WTC11 (cell line): ENCODE results near the gene SLC9A7. TPM values are rescaled to one million over a fixed set of nuclear protein-coding genes. Genes with fewer than 3 reads are reported as not detected.

Experiments
- ATAC-seq: fragments of 200-7000 bp; cut with Tn5 transposase; 2 replicates; pipeline ENCODE4 v1.10.0; 2021; ENCODE audit warnings: mild to moderate bottlenecking, moderate library complexity
- CTCF ChIA-PET: fragments of 300-600 bp; sonication (Branson Sonifier 250); formaldehyde crosslinking; loops from one replicate; lab custom pipeline; 2021; ENCODE audit warnings: antibody characterized with exemption; lab: Charles Lee
- POLR2A ChIA-PET: fragments of 350-600 bp; sonication (Branson Sonifier 250); formaldehyde crosslinking; loops from one replicate; lab custom pipeline; 2021; ENCODE audit warnings: antibody characterized with exemption; lab: Charles Lee
- DNase-seq: peaks from one replicate; pipeline ENCODE4 v3.0.0; 2021; ENCODE audit warnings: low spot score
- H3K27ac Mint-ChIP-seq: 2 replicates; pipeline ENCODE4 v1.8.0; 2021; ENCODE audit warnings: mixed read lengths
- H3K27me3 Mint-ChIP-seq: 2 replicates; pipeline ENCODE4 v1.8.0; 2021; ENCODE audit warnings: low read depth, mild to moderate bottlenecking, moderate library complexity, mixed read lengths
- H3K36me3 Mint-ChIP-seq: 2 replicates; pipeline ENCODE4 v1.8.0; 2021; ENCODE audit warnings: mixed read lengths
- H3K4me1 Mint-ChIP-seq: 2 replicates; pipeline ENCODE4 v1.8.0; 2022; ENCODE audit warnings: mixed read lengths
- H3K4me3 Mint-ChIP-seq: 2 replicates; pipeline ENCODE4 v1.8.0; 2021; ENCODE audit warnings: mild to moderate bottlenecking, moderate library complexity, mixed read lengths
- H3K9me3 Mint-ChIP-seq: 2 replicates; pipeline ENCODE4 v1.8.0; 2021; ENCODE audit warnings: mixed read lengths
- AFF4 ChIP-seq: sonication (generic); formaldehyde crosslinking; IDR thresholded peaks from 2 replicates; pipeline ENCODE4 v1.8.1; 2023; ENCODE audit warnings: mild to moderate bottlenecking, missing genetic modification reagents, borderline replicate concordance
- CREB1 ChIP-seq: sonication (generic); formaldehyde crosslinking; IDR thresholded peaks from 2 replicates; pipeline ENCODE4 v1.8.0; 2023; ENCODE audit warnings: mild to moderate bottlenecking, missing genetic modification reagents
- ELF4 ChIP-seq: sonication (generic); formaldehyde crosslinking; IDR thresholded peaks from 2 replicates; pipeline ENCODE4 v1.8.1; 2022; ENCODE audit warnings: low read depth, mild to moderate bottlenecking, moderate library complexity, missing genetic modification reagents
- ETV6 ChIP-seq: sonication (generic); formaldehyde crosslinking; IDR thresholded peaks from 2 replicates; pipeline ENCODE4 v1.8.1; 2022; ENCODE audit warnings: mild to moderate bottlenecking, missing genetic modification reagents
- FOXJ3 ChIP-seq: sonication (generic); formaldehyde crosslinking; IDR thresholded peaks from 2 replicates; pipeline ENCODE4 v1.9.0; 2021; ENCODE audit warnings: missing genetic modification reagents, mild to moderate bottlenecking, borderline replicate concordance
- FOXP1 ChIP-seq: sonication (generic); formaldehyde crosslinking; IDR thresholded peaks from 2 replicates; pipeline ENCODE4 v1.8.0; 2022; ENCODE audit warnings: missing genetic modification reagents, mild to moderate bottlenecking, moderate library complexity, borderline replicate concordance
- IRF2 ChIP-seq: sonication (generic); formaldehyde crosslinking; IDR thresholded peaks from 2 replicates; pipeline ENCODE4 v1.8.0; 2022; ENCODE audit warnings: low read depth, missing genetic modification reagents, borderline replicate concordance
- MYBL2 ChIP-seq: sonication (generic); formaldehyde crosslinking; IDR thresholded peaks from 2 replicates; pipeline ENCODE4 v1.8.1; 2023; ENCODE audit warnings: mild to moderate bottlenecking, moderate library complexity, missing genetic modification reagents
- STAT6 ChIP-seq: sonication (generic); formaldehyde crosslinking; conservative IDR thresholded peaks from 2 replicates; pipeline ENCODE4 v1.8.1; 2023; ENCODE audit warnings: mild to moderate bottlenecking, low read depth, missing genetic modification reagents, moderate library complexity
- TEAD4 ChIP-seq: sonication (generic); formaldehyde crosslinking; IDR thresholded peaks from 2 replicates; pipeline ENCODE4 v1.8.0; 2022; ENCODE audit warnings: mild to moderate bottlenecking, missing genetic modification reagents
- ZNF232 ChIP-seq: sonication (generic); formaldehyde crosslinking; IDR thresholded peaks from 2 replicates; pipeline ENCODE4 v1.8.0; 2022; ENCODE audit warnings: mild to moderate bottlenecking, missing genetic modification reagents
- ZNF532 ChIP-seq: fragments of 250-450 bp; sonication (Bioruptor Pico); IDR thresholded peaks from 2 replicates; pipeline ENCODE4 v1.9.0; 2021; ENCODE audit warnings: mild to moderate bottlenecking, borderline replicate concordance
- total RNA-seq: library from RNA; stranded (reverse); gene quantifications from 3 replicates; pipeline ENCODE4 v1.2.3, GENCODE V29; 2021
- TF ChIP-seq, protein P1 (sequence below): sonication (generic); formaldehyde crosslinking; IDR thresholded peaks from 2 replicates; pipeline ENCODE4 v1.8.1; 2023; ENCODE audit warnings: mild to moderate bottlenecking, missing genetic modification reagents, moderate library complexity
- TF ChIP-seq, protein P2 (sequence below): sonication (generic); formaldehyde crosslinking; IDR thresholded peaks from 2 replicates; pipeline ENCODE4 v1.8.1; 2023; ENCODE audit warnings: mild to moderate bottlenecking, moderate library complexity, missing genetic modification reagents
- TF ChIP-seq, protein P3 (sequence below): sonication (generic); formaldehyde crosslinking; IDR thresholded peaks from 2 replicates; pipeline ENCODE4 v1.8.0; 2022; ENCODE audit warnings: missing genetic modification reagents

SLC9A7 gene
- total RNA-seq, 1 experiment from 2014 or later: 18.0 TPM

GRCh38 chrX:46715530-46715929, 43.4 kb downstream of the SLC9A7 start (continued):
- no peak for TF ChIP-seq AFF4 (CRISPR knock-in tag)
- TF ChIP-seq ELF4 (CRISPR knock-in tag): no peak
- TF ChIP-seq, protein P1, sequence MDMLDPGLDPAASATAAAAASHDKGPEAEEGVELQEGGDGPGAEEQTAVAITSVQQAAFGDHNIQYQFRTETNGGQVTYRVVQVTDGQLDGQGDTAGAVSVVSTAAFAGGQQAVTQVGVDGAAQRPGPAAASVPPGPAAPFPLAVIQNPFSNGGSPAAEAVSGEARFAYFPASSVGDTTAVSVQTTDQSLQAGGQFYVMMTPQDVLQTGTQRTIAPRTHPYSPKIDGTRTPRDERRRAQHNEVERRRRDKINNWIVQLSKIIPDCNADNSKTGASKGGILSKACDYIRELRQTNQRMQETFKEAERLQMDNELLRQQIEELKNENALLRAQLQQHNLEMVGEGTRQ (CRISPR knock-in tag): no peak

DNA sequence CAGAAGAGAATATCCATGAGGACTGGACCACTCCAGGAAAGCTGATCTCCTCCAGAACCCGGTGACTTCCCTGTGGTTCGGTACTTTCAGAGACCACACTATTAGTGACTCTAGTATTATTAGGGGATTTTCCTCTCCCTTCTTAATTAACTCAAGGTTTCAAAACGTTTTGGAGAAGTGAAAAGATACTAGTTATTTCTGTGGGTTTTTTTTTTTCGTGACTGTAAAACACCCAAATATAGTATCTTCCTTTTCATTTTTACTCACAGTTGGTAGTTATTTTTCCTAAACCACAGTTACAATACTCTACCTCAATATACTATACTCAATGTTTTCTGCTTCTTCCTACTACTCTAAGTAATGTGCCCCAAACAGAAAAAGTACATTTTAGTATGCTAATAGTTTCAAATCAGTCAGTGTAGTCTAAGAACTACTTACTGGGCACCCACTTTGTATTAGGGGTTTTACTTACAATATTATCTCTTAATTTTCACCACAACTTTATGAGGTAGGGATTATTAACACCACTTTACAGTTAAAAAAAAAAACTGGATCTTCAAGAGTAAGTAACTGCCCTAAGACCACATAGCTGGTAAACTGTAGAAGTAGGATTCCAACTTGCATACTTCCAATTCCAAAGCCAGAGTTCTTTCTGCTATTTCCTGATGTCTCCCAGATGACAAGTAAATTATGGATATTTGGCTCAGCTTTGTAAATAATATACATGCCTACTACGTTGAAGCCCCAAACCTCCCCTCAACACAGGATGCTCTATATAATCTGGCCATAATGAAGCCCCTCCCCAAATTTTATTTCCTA, 45.0 kb downstream of the SLC9A7 start:
- ATAC-seq: no peak
- TF ChIP-seq ZNF532: no peak
- no peak for TF ChIP-seq FOXJ3 (CRISPR knock-in tag)
- no peak for TF ChIP-seq IRF2
- no peak for TF ChIP-seq TEAD4 (CRISPR knock-in tag)
- no peak for TF ChIP-seq ETV6 (CRISPR knock-in tag)
- TF ChIP-seq MYBL2 (CRISPR knock-in tag): no peak
- TF ChIP-seq FOXP1 (CRISPR knock-in tag): no peak
- no peak for TF ChIP-seq STAT6 (CRISPR knock-in tag)
- no peak for TF ChIP-seq ZNF232 (CRISPR knock-in tag)
- TF ChIP-seq, protein P2, sequence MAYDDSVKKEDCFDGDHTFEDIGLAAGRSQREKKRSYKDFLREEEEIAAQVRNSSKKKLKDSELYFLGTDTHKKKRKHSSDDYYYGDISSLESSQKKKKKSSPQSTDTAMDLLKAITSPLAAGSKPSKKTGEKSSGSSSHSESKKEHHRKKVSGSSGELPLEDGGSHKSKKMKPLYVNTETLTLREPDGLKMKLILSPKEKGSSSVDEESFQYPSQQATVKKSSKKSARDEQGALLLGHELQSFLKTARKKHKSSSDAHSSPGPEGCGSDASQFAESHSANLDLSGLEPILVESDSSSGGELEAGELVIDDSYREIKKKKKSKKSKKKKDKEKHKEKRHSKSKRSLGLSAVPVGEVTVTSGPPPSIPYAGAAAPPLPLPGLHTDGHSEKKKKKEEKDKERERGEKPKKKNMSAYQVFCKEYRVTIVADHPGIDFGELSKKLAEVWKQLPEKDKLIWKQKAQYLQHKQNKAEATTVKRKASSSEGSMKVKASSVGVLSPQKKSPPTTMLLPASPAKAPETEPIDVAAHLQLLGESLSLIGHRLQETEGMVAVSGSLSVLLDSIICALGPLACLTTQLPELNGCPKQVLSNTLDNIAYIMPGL (CRISPR knock-in tag): no peak
- TF ChIP-seq CREB1 (CRISPR knock-in tag): no peak
- TF ChIP-seq, protein P3, sequence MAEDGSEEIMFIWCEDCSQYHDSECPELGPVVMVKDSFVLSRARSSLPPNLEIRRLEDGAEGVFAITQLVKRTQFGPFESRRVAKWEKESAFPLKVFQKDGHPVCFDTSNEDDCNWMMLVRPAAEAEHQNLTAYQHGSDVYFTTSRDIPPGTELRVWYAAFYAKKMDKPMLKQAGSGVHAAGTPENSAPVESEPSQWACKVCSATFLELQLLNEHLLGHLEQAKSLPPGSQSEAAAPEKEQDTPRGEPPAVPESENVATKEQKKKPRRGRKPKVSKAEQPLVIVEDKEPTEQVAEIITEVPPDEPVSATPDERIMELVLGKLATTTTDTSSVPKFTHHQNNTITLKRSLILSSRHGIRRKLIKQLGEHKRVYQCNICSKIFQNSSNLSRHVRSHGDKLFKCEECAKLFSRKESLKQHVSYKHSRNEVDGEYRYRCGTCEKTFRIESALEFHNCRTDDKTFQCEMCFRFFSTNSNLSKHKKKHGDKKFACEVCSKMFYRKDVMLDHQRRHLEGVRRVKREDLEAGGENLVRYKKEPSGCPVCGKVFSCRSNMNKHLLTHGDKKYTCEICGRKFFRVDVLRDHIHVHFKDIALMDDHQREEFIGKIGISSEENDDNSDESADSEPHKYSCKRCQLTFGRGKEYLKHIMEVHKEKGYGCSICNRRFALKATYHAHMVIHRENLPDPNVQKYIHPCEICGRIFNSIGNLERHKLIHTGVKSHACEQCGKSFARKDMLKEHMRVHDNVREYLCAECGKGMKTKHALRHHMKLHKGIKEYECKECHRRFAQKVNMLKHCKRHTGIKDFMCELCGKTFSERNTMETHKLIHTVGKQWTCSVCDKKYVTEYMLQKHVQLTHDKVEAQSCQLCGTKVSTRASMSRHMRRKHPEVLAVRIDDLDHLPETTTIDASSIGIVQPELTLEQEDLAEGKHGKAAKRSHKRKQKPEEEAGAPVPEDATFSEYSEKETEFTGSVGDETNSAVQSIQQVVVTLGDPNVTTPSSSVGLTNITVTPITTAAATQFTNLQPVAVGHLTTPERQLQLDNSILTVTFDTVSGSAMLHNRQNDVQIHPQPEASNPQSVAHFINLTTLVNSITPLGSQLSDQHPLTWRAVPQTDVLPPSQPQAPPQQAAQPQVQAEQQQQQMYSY (CRISPR knock-in tag): no peak
- DNase-seq: no peak
- Mint-ChIP-seq H3K27ac (no peak overlapping the region), H3K9me3 (peaks cover 3% of the 10 kb centered on the region; the same call in 1 of the 2 replicates), H3K4me3 (no peak overlapping the region), H3K4me1 (peaks cover 41% of the 10 kb centered on the region), H3K36me3 (0 out of 2 replicates have a peak, but pooled peaks cover 3% of the 10 kb centered on the region), H3K27me3 (no peaks in the 10 kb centered on the region)
- ChIA-PET CTCF (no interaction called here), POLR2A (no interaction called here)
